Activated T-helper 1 cell treated with Interleukin-2 at 50 U/mL for 16 hours (primary cell): ENCODE results near the gene PCDHGA7.
"Not testable (repeated sequence)": the region's sequence is repeated elsewhere in the genome, so short reads cannot be mapped to it uniquely, and the experiment has no call there.

Source experiments
- DNase-seq: peaks from one replicate; pipeline ENCODE4 v3.0.0-alpha.2; 2020; ENCODE audit warnings: low read depth

Gene PCDHGA7

GRCh38 chr5:141430332-141431113, 48.0 kb downstream of the PCDHGA7 start, which contains the start of gene PCDHGA12:
TSS of gene PCDHGA12 (plus strand) at chr5:141430507. CDS start at chr5:141430760, 253 bp downstream.
- no peak for DNase-seq

- DNase-seq, result no peak
Observed at GRCh38 chr5:141431286-141431685, 48.7 kb downstream of the PCDHGA7 start.

- DNase-seq, result not testable (repeated sequence)
Observed at GRCh38 chr5:141432308-141432707, 49.8 kb downstream of the PCDHGA7 start.

GRCh38 chr5:141432726-141433125, 50.2 kb downstream of the PCDHGA7 start:
- not testable (repeated sequence) for DNase-seq

- DNase-seq, result no peak
Observed at GRCh38 chr5:141434006-141434405, 51.5 kb downstream of the PCDHGA7 start.
